ENCODE measurements around the gene ACSM4. TPM values are rescaled to one million over a fixed set of nuclear protein-coding genes. Genes with fewer than 3 reads are reported as not detected.

ACSM4 gene
- total and polyA plus RNA-seq, 2 donors (not counting 1 experiment from before 2014, with no cell fraction given), result not detected

DNA sequence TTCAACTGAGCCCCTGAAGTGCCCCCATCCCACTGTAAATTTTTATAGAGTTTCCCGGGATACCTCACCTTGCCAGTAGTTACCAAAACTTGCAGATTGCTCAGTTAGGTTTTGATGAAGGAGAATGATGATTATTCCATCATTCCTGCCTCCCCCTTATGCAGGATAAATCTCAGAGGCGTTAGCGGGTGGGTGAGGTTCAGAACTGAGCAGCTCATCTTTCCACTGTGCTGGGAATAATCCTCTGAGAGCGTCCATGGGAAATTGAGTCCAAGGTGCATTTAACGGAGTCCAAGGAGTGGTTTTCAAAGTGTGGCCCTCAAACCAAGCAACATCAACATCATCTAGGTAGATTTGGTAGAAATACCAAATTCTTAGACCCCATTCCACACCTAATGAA lies 18.7 kb downstream of the ACSM4 start:
- DNase-seq (no peak), ATAC-seq (ENCODE audit: low read depth) (no peak)
- Histone ChIP-seq H3K4me3 (ENCODE audit: control extremely low read depth in 1 of 5, extremely low read depth in 1 of 5, insufficient read depth in 1 of 5, low read depth in 2 of 5, low read length in 4 of 5) (no peak overlapping the region), H4K20me1 (ENCODE audit: control insufficient read depth, insufficient read depth, low read length, poor library complexity, severe bottlenecking) (no peaks in the 10 kb centered on the region), H3K4me1 (ENCODE audit: control insufficient read depth in 2 of 2, insufficient read depth in 2 of 2, low read length in 2 of 2) (no peaks in the 10 kb centered on the region), H3K27ac (ENCODE audit: low read length in 2 of 2) (no peak overlapping the region), H3K9me3 (ENCODE audit: control extremely low read depth in 1 of 3, control insufficient read depth in 2 of 3, insufficient read depth in 1 of 3, low read length in 2 of 3) (no peaks in the 10 kb centered on the region), H3K9ac (ENCODE audit: low read length) (no peak overlapping the region), H3K36me3 (replicated peaks in 1 of 2; ENCODE audit: control extremely low read depth in 1 of 2, control insufficient read depth in 1 of 2, extremely low read depth in 1 of 2, insufficient read depth in 2 of 2, low read length in 1 of 2) (no peaks in the 10 kb centered on the region), H2AFZ (ENCODE audit: insufficient read depth, low read depth, low read length, poor library complexity, severe bottlenecking) (no peak overlapping the region), H3K4me2 (replicated peaks; ENCODE audit: low read depth, low read length, poor library complexity, severe bottlenecking) (no peak overlapping the region), H3K79me2 (ENCODE audit: control insufficient read depth, insufficient read depth, low read length) (no peaks in the 10 kb centered on the region), H3K27me3 (replicated peaks in 1 of 4; ENCODE audit: control extremely low read depth in 1 of 4, control insufficient read depth in 3 of 4, insufficient read depth in 4 of 4, low read length in 3 of 4) (peaks cover 0 to 4% (median 0%) of the 10 kb centered on the region in 4 experiments)
- Mint-ChIP-seq H3K27ac (no peak overlapping the region), H3K9me3 (ENCODE audit: insufficient read depth) (no peaks in the 10 kb centered on the region), H3K4me1 (no peaks in the 10 kb centered on the region), H3K4me3 (no peak overlapping the region), H3K27me3 (peaks cover 12% of the 10 kb centered on the region)
- intact Hi-C loops (cut with micrococcal nuclease), result no loop called here
- WGBS (ENCODE audit: insufficient coverage), result 90% methylated on average over 2 of the region's 5 CpGs
- TF ChIP-seq EZH2 (IDR thresholded peaks at IDR 0.05; ENCODE audit: borderline replicate concordance, insufficient read depth, low read depth, low read length, poor library complexity, severe bottlenecking), result no peak
- TF ChIP-seq, protein P1, sequence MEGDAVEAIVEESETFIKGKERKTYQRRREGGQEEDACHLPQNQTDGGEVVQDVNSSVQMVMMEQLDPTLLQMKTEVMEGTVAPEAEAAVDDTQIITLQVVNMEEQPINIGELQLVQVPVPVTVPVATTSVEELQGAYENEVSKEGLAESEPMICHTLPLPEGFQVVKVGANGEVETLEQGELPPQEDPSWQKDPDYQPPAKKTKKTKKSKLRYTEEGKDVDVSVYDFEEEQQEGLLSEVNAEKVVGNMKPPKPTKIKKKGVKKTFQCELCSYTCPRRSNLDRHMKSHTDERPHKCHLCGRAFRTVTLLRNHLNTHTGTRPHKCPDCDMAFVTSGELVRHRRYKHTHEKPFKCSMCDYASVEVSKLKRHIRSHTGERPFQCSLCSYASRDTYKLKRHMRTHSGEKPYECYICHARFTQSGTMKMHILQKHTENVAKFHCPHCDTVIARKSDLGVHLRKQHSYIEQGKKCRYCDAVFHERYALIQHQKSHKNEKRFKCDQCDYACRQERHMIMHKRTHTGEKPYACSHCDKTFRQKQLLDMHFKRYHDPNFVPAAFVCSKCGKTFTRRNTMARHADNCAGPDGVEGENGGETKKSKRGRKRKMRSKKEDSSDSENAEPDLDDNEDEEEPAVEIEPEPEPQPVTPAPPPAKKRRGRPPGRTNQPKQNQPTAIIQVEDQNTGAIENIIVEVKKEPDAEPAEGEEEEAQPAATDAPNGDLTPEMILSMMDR (IDR thresholded peaks at IDR 0.05), result no peak
- ChIA-PET POLR2A (no interaction called here), CTCF (no interaction called here)

DNA sequence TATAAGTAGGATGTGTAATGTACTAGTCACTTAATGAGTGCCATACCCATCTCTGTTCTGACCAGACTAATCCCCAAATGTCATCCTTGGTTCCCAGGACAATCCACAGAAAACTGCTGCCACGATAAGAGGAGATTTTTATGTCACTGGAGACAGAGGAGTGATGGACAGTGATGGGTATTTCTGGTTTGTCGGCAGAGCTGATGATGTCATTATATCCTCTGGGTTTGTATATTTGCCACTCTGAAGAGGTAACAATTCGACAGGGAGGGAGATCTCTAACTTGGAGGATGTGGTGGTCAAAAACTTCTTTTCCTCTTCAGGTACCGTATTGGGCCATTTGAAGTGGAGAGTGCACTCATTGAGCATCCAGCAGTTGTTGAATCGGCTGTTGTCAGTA lies 20.3 kb downstream of the ACSM4 start:
- H3K9me3 Mint-ChIP-seq (ENCODE audit: insufficient read depth), result no peaks in the 10 kb centered on the region
- intact Hi-C loops (cut with micrococcal nuclease), result no loop called here
- H3K27ac Mint-ChIP-seq, result no peak overlapping the region

More for the DNA sequence above, 20.3 kb downstream of the ACSM4 start:
- no peaks in the 10 kb centered on the region for H3K9me3 ChIP-seq (ENCODE audit: control extremely low read depth in 1 of 3, control insufficient read depth in 2 of 3, insufficient read depth in 1 of 3, low read length in 2 of 3)
- no peak overlapping the region for H3K27ac ChIP-seq (ENCODE audit: low read length in 2 of 2)
- H4K20me1 ChIP-seq (ENCODE audit: control insufficient read depth, insufficient read depth, low read length, poor library complexity, severe bottlenecking), result no peaks in the 10 kb centered on the region
- no peaks in the 10 kb centered on the region for H3K79me2 ChIP-seq (ENCODE audit: control insufficient read depth, insufficient read depth, low read length)
- CTCF ChIA-PET, result no interaction called here
- 84% methylated on average over 3 of the region's 5 CpGs for WGBS (ENCODE audit: insufficient coverage)
- H3K4me2 ChIP-seq (replicated peaks; ENCODE audit: low read depth, low read length, poor library complexity, severe bottlenecking), result no peak overlapping the region
- TF ChIP-seq, protein P1 (IDR thresholded peaks at IDR 0.05), result no peak
- H3K4me3 ChIP-seq (ENCODE audit: control extremely low read depth in 1 of 5, extremely low read depth in 1 of 5, insufficient read depth in 1 of 5, low read depth in 2 of 5, low read length in 4 of 5), result no peak overlapping the region
- DNase-seq (no peak), ATAC-seq (ENCODE audit: low read depth) (no peak)
- H2AFZ ChIP-seq (ENCODE audit: insufficient read depth, low read depth, low read length, poor library complexity, severe bottlenecking), result no peak overlapping the region
- H3K9ac ChIP-seq (ENCODE audit: low read length), result no peak overlapping the region
- no peaks in the 10 kb centered on the region for H3K4me1 ChIP-seq (ENCODE audit: control insufficient read depth in 2 of 2, insufficient read depth in 2 of 2, low read length in 2 of 2)
- no peaks in the 10 kb centered on the region for H3K36me3 ChIP-seq (replicated peaks in 1 of 2; ENCODE audit: control extremely low read depth in 1 of 2, control insufficient read depth in 1 of 2, extremely low read depth in 1 of 2, insufficient read depth in 2 of 2, low read length in 1 of 2)
- POLR2A ChIA-PET, result no interaction called here
- Mint-ChIP-seq H3K27me3 (peaks cover 21% of the 10 kb centered on the region), H3K4me3 (no peak overlapping the region), H3K4me1 (no peaks in the 10 kb centered on the region)
- peaks cover 0 to 4% (median 0%) of the 10 kb centered on the region in 4 experiments for H3K27me3 ChIP-seq (replicated peaks in 1 of 4; ENCODE audit: control extremely low read depth in 1 of 4, control insufficient read depth in 3 of 4, insufficient read depth in 4 of 4, low read length in 3 of 4)
